Kidney epithelial cell (primary cell): ENCODE results near the gene DDIT3. TPM values are rescaled to one million over a fixed set of nuclear protein-coding genes. Genes with fewer than 3 reads are reported as not detected.
A peak's percentile ranks its signal among the peaks of the same experiment; 100 is the strongest.
"Not testable (repeated sequence)": the region's sequence is repeated elsewhere in the genome, so short reads cannot be mapped to it uniquely, and the experiment has no call there.

Experiments used
- DNase-seq: peaks from one replicate; pipeline ENCODE4 v3.0.0-alpha.2; 2010; ENCODE audit warnings: low read depth
- H3K27me3 ChIP-seq: 2 replicates; pipeline ENCODE4 v1.6.0; 2011; ENCODE audit warnings: low read length; ENCODE audit not compliant: control insufficient read depth, insufficient read depth
- H3K36me3 ChIP-seq: 2 replicates; pipeline ENCODE4 v1.5.1; 2011; ENCODE audit warnings: low read length; ENCODE audit not compliant: control insufficient read depth, insufficient read depth
- H3K4me3 ChIP-seq: 2 replicates; pipeline ENCODE4 v1.5.1; 2011; ENCODE audit warnings: low read depth, mild to moderate bottlenecking, control low read depth, low read length
- total RNA-seq: library from RNA; depleted of rRNA; stranded (reverse); fragments of >200 nt; gene quantifications from 2 replicates; pipeline ENCODE4 v1.2.3, GENCODE V29; 2015
- TF ChIP-seq, protein P1 (sequence below): IDR thresholded peaks from 2 replicates; pipeline ENCODE4 v1.5.1; 2011; ENCODE audit warnings: mild to moderate bottlenecking, moderate library complexity, low read length, control low read depth, inconsistent platforms; ENCODE audit not compliant: insufficient read depth, poor library complexity, severe bottlenecking

Gene DDIT3
- total RNA-seq, 1 donor from 2014 or later: 107 TPM

GRCh38 chr12:57522011-57522886, 1.9 kb upstream of the DDIT3 start, which contains the start of gene MBD6:
Gene MBD6 (plus strand): TSS chr12:57522824. CDS start chr12:57524304, 1,480 bp downstream.
- H3K27me3 ChIP-seq: no peaks in the 10 kb centered on the region
- H3K36me3 ChIP-seq: peaks cover 2% of the 10 kb centered on the region
- TF ChIP-seq, protein P1, sequence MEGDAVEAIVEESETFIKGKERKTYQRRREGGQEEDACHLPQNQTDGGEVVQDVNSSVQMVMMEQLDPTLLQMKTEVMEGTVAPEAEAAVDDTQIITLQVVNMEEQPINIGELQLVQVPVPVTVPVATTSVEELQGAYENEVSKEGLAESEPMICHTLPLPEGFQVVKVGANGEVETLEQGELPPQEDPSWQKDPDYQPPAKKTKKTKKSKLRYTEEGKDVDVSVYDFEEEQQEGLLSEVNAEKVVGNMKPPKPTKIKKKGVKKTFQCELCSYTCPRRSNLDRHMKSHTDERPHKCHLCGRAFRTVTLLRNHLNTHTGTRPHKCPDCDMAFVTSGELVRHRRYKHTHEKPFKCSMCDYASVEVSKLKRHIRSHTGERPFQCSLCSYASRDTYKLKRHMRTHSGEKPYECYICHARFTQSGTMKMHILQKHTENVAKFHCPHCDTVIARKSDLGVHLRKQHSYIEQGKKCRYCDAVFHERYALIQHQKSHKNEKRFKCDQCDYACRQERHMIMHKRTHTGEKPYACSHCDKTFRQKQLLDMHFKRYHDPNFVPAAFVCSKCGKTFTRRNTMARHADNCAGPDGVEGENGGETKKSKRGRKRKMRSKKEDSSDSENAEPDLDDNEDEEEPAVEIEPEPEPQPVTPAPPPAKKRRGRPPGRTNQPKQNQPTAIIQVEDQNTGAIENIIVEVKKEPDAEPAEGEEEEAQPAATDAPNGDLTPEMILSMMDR: no peak
- peak within 1 kb of the TSS; percentile 68 for H3K4me3 ChIP-seq
- DNase-seq: no peak

- H3K4me3 ChIP-seq: no peak overlapping the region
- no peak for DNase-seq
- H3K36me3 ChIP-seq: peaks cover 2% of the 10 kb centered on the region
- H3K27me3 ChIP-seq: no peaks in the 10 kb centered on the region
- TF ChIP-seq, protein P1: peak; percentile 29
Observed at GRCh38 chr12:57521525-57522010, 1.3 kb upstream of the DDIT3 start.

GRCh38 chr12:57519796-57520052, 590 bp downstream of the DDIT3 start:
- DNase-seq: no peak
- peak overlapping the region; percentile 90 for H3K4me3 ChIP-seq
- no peaks in the 10 kb centered on the region for H3K27me3 ChIP-seq
- TF ChIP-seq, protein P1: no peak
- H3K36me3 ChIP-seq: peaks cover 2% of the 10 kb centered on the region

DNA sequence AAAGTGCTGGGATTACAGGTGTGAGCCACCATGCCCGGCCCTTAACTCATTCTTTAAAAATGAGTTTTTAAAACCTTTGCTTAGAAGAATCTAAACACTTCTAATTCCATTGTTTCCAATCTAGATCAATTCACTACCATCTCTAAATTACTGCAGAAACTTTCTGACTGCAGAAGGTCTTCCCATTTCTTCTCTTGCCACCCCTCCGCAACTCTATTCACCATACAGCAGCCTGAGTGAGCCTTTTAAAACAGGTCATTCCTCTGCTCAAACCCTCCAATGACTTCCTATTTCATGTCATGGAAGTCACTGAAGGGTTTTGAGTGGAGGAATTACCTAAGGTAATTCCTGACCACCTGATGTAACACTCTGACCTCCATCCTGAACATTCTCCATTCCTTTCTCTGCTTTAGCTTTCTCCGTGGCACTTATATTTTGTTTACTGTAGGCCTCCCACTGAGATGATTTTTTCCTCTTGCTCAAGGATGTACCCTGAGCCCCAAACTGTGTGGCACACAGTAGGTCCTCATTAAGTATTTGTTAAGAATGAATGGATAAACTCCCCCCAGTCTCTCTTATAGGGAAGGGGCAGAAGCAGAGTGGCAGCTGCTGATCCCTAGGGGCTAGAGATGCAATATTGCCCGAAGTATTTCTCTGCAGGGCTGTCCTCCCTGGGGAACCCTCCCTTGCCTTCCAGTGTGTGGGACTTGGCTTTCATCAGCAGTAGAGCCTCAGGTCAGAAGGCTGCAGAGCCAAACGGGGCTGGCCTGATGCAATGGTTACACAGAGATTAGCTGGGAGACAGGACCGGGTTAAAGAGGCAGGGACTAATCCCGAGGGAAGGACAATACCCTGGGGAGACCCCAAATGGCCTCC, 1.2 kb downstream of the DDIT3 start:
- H3K36me3 ChIP-seq: peaks cover 2% of the 10 kb centered on the region
- no peak for DNase-seq

GRCh38 chr12:57518176-57518919, 2.0 kb downstream of the DDIT3 start:
- H3K36me3 ChIP-seq: peaks cover 2% of the 10 kb centered on the region
- H3K4me3 ChIP-seq: peak overlapping the region; percentile 90
- no peaks in the 10 kb centered on the region for H3K27me3 ChIP-seq
- TF ChIP-seq, protein P1: no peak
- DNase-seq: no peak

More for the DNA sequence above, 1.2 kb downstream of the DDIT3 start:
- TF ChIP-seq, protein P1: no peak
- H3K27me3 ChIP-seq: no peaks in the 10 kb centered on the region
- H3K4me3 ChIP-seq: peak overlapping the region; percentile 90

DNA sequence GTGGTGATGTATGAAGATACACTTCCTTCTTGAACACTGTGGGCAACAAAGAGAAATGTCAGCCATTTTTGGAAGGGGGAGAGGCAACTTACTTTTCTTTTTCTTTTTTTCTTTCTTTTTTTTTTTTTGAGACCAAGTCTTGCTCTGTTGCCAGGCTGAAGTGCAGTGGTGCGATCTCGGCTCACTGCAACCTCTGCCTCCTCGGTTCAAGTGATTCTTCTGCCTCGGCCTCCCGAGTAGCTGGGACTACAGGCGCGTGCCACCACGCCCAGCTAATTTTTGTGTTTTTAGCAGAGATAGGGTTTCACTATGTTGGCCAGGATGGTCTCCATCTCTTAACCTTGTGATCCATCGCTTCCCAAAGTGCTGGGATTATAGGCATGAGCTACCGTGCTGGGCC, 2.6 kb downstream of the DDIT3 start:
- not testable (repeated sequence) for H3K36me3 ChIP-seq, H3K27me3 ChIP-seq, H3K4me3 ChIP-seq, DNase-seq
